Smooth muscle cell (in vitro differentiated cells): ENCODE data around the gene ZNF382. TPM values are rescaled to one million over a fixed set of nuclear protein-coding genes. Genes with fewer than 3 reads are reported as not detected.
A peak's percentile ranks its signal among the peaks of the same experiment; 100 is the strongest.

Experiments used
- DNase-seq: peaks from one replicate; lab custom pipeline; 2025; ENCODE audit not compliant: unreplicated experiment; lab: John Stamatoyannopoulos, UW
- H2AFZ ChIP-seq: fragments of 200-600 bp; sonication (generic); 2 replicates; pipeline ENCODE4 v1.6.0; 2016; ENCODE audit warnings: antibody characterized with exemption, low read depth, mild to moderate bottlenecking
- H3F3A ChIP-seq: fragments of 200-600 bp; sonication (generic); 2 replicates; pipeline ENCODE4 v1.6.0; 2017; ENCODE audit warnings: antibody characterized with exemption, low read depth
- H3K27ac ChIP-seq: fragments of 200-600 bp; sonication (generic); 2 replicates; pipeline ENCODE4 v1.5.1; 2016; ENCODE audit warnings: low read depth, mild to moderate bottlenecking
- H3K27me3 ChIP-seq: fragments of 200-600 bp; sonication (generic); 2 replicates; pipeline ENCODE4 v1.6.1; 2016; ENCODE audit warnings: low read depth, mild to moderate bottlenecking
- H3K36me3 ChIP-seq: fragments of 200-600 bp; sonication (generic); 2 replicates; pipeline ENCODE4 v1.5.1; 2016; ENCODE audit warnings: low read depth
- H3K4me1 ChIP-seq: fragments of 200-600 bp; sonication (generic); 2 replicates; pipeline ENCODE4 v1.5.1; 2016; ENCODE audit warnings: low read depth
- H3K4me2 ChIP-seq: fragments of 200-600 bp; sonication (generic); 2 replicates; pipeline ENCODE4 v1.6.0; 2016; ENCODE audit warnings: mild to moderate bottlenecking
- H3K4me3 ChIP-seq: fragments of 200-600 bp; sonication (generic); 2 replicates; pipeline ENCODE4 v1.5.1; 2016; ENCODE audit warnings: mild to moderate bottlenecking
- H3K79me2 ChIP-seq: fragments of 200-600 bp; sonication (generic); 2 replicates; pipeline ENCODE4 v1.6.0; 2016; ENCODE audit warnings: low read depth, mild to moderate bottlenecking
- H3K9ac ChIP-seq: fragments of 200-600 bp; sonication (generic); 2 replicates; pipeline ENCODE4 v1.6.0; 2016; ENCODE audit warnings: low read depth
- H3K9me3 ChIP-seq: fragments of 200-600 bp; sonication (generic); replicated peaks from 2 replicates; pipeline ENCODE4 v1.5.1; 2016; ENCODE audit warnings: low read depth
- H4K20me1 ChIP-seq: fragments of 200-600 bp; sonication (generic); 2 replicates; pipeline ENCODE4 v1.6.0; 2016; ENCODE audit warnings: low read depth
- CTCF ChIP-seq: fragments of 200-600 bp; sonication (generic); IDR thresholded peaks from 2 replicates; pipeline ENCODE4 v1.5.1; 2017; ENCODE audit warnings: borderline replicate concordance, mild to moderate bottlenecking, antibody characterized with exemption; ENCODE audit not compliant: insufficient read depth, poor library complexity, severe bottlenecking
- WGBS: methylation state at CpG from one replicate; pipeline ENCODE4 v1.1.7; 2016; ENCODE audit warnings: low lambda C conversion rate; 5-methylcytosine and 5-hydroxymethylcytosine counted together
- polyA plus RNA-seq: library from polyadenylated mRNA; unstranded; fragments of >200 nt; fragmentation: Nextera tagmentation; extraction: Ambion mirVana; gene quantifications from 2 replicates; pipeline ENCODE4 v1.2.1, GENCODE V29; 2016
- total RNA-seq: library from RNA; depleted of rRNA; stranded (reverse); fragments of >200 nt; gene quantifications from 2 replicates; pipeline ENCODE4 v1.2.3, GENCODE V29; 2014

Gene ZNF382
- total and polyA plus RNA-seq, 2 experiments from 2014 or later: 3.0 to 8.9 TPM

GRCh38 chr19:36573020-36573894 lies 31.9 kb upstream of the ZNF382 start, which contains the start of gene ZNF529:
TSS of gene ZNF529 (minus strand) at chr19:36573292. CDS start at chr19:36572346, 946 bp downstream.
- Histone ChIP-seq H3K4me1 (peaks cover 13% of the 10 kb centered on the region), H4K20me1 (no peaks in the 10 kb centered on the region), H2AFZ (peak within 1 kb of the TSS; percentile 99), H3K9ac (peak within 1 kb of the TSS; percentile 94), H3F3A (no peaks in the 10 kb centered on the region), H3K9me3 (no peaks in the 10 kb centered on the region), H3K27me3 (no peaks in the 10 kb centered on the region), H3K4me3 (peak within 1 kb of the TSS; percentile 98), H3K79me2 (peaks cover 82% of the 10 kb centered on the region), H3K4me2 (peak within 1 kb of the TSS; percentile 99), H3K36me3 (peaks cover 8% of the 10 kb centered on the region), H3K27ac (peak within 1 kb of the TSS; percentile 68)
- WGBS: under 1% methylated on average over 59 of the region's 66 CpGs
- TF ChIP-seq CTCF: no peak
- peak; percentile 59 for DNase-seq

- peak overlapping the region; percentile 68 for H3K27ac ChIP-seq
- DNase-seq: no peak
- no peaks in the 10 kb centered on the region for H4K20me1 ChIP-seq
- peak overlapping the region; percentile 99 for H2AFZ ChIP-seq
- H3K9ac ChIP-seq: peak overlapping the region; percentile 94
- H3K27me3 ChIP-seq: no peaks in the 10 kb centered on the region
- peaks cover 75% of the 10 kb centered on the region for H3K79me2 ChIP-seq
- peak overlapping the region; percentile 99 for H3K4me2 ChIP-seq
- H3K36me3 ChIP-seq: peaks cover 4% of the 10 kb centered on the region
- no peak for TF ChIP-seq CTCF
- WGBS: 24% methylated on average over 18 of the region's 18 CpGs
- H3K4me1 ChIP-seq: peaks cover 13% of the 10 kb centered on the region
- no peaks in the 10 kb centered on the region for H3K9me3 ChIP-seq
- H3F3A ChIP-seq: no peaks in the 10 kb centered on the region
- peak overlapping the region; percentile 98 for H3K4me3 ChIP-seq
Measured at GRCh38 chr19:36573895-36574720, 31.0 kb upstream of the ZNF382 start.

- no peak for DNase-seq
- Histone ChIP-seq H2AFZ (no peak overlapping the region), H3F3A (no peaks in the 10 kb centered on the region), H3K9ac (no peak overlapping the region), H3K36me3 (peaks cover 8% of the 10 kb centered on the region), H3K79me2 (peaks cover 75% of the 10 kb centered on the region), H4K20me1 (no peaks in the 10 kb centered on the region), H3K4me1 (peaks cover 13% of the 10 kb centered on the region), H3K27ac (no peak overlapping the region), H3K9me3 (no peaks in the 10 kb centered on the region), H3K27me3 (no peaks in the 10 kb centered on the region), H3K4me3 (peak overlapping the region; percentile 98), H3K4me2 (peak overlapping the region; percentile 99)
- WGBS: 87% methylated on average over 2 of the region's 2 CpGs
- no peak for TF ChIP-seq CTCF
Measured at GRCh38 chr19:36574741-36575140, 30.4 kb upstream of the ZNF382 start.
